Measurements from ENCODE around the gene TIMM44. TPM values are rescaled to one million over a fixed set of nuclear protein-coding genes. Genes with fewer than 3 reads are reported as not detected.

TIMM44 gene
- total RNA-seq, 1 donor from 2014 or later = 79.2 TPM

DNA sequence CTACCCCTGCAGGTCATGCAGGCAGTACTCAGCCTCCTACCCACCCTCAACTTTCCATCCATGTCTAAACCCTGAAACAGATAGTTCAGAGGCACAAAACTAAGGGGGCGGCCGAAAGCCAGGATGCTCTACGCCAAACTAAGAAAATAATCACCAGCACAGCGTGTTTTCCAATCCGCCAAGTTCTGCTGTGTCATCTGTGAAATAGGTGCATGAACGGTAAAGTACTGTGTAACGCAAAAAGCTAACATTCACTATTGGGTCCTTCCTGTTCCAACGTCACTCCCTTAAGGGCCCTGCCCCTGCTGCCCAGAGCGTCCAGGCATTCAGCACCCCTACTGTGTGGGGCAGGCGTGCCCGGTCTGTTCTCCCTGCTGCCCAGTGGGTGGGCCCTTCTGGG, 12.2 kb upstream of the TIMM44 start:
- DNase-seq (ENCODE audit: low spot score) = no peak
- no peak overlapping the region for H3K27ac Mint-ChIP-seq
- no peaks in the 10 kb centered on the region for H3K4me1 Mint-ChIP-seq (ENCODE audit: low read depth)
- intact Hi-C loops (cut with micrococcal nuclease) = no loop called here
- H3K27me3 Mint-ChIP-seq (ENCODE audit: low read depth) = no peaks in the 10 kb centered on the region
- H3K4me3 Mint-ChIP-seq (ENCODE audit: low read depth) = no peak overlapping the region
- no peaks in the 10 kb centered on the region for H3K9me3 Mint-ChIP-seq
- H3K36me3 Mint-ChIP-seq (ENCODE audit: low read depth) = peaks cover 14% of the 10 kb centered on the region

DNA sequence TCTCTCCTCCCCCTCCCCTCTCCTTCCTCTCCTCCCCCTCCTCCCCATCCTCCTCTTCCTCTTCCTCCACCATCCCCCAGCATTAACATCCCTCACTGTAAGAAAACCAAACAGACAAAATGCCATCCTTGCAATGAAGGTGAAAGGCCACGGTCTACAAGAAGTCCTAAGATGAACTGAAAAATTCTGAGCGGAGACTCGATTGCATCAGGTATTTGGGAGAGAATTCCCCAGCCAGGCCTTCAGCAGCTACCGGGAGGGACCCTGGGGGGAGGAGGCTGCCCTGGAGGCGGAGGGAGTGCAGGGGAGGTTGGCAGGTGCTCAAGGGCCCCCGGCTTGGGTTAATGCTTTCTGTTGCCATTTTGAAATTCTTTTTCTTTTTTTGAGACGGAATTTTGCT, 10.1 kb upstream of the TIMM44 start:
- no peaks in the 10 kb centered on the region for H3K9me3 Mint-ChIP-seq
- H3K27ac Mint-ChIP-seq = no peak overlapping the region
- H3K4me3 Mint-ChIP-seq (ENCODE audit: low read depth) = no peak overlapping the region
- intact Hi-C loops (cut with micrococcal nuclease) = no loop called here
- peaks cover 9% of the 10 kb centered on the region for H3K36me3 Mint-ChIP-seq (ENCODE audit: low read depth)
- H3K4me1 Mint-ChIP-seq (ENCODE audit: low read depth) = no peaks in the 10 kb centered on the region
- no peak for DNase-seq (ENCODE audit: low spot score)
- H3K27me3 Mint-ChIP-seq (ENCODE audit: low read depth) = no peaks in the 10 kb centered on the region

DNA sequence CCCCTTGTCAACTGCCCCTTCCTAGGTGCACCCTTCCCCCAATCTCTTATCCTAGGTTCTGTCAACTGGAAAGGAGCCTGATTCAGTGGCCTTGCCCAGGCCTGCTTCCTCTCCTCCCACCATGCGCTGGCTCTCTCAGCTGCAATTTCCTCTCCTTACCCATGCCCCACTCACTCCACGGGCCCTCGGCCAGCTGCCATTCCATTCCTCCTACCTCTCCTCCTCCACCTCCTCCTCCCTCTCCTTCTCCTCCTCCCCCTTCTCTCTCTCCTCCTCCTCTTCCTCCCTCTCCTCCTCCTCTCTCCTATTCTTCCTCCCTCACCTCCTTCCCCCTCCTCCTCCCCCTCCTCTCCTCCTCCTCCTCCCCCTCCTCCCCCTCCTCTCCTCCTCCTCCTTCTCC, 9.6 kb upstream of the TIMM44 start:
- no peak for DNase-seq (ENCODE audit: low spot score)
- Mint-ChIP-seq H3K27ac (no peak overlapping the region), H3K9me3 (no peaks in the 10 kb centered on the region), H3K36me3 (ENCODE audit: low read depth) (peaks cover 9% of the 10 kb centered on the region), H3K4me3 (ENCODE audit: low read depth) (no peak overlapping the region), H3K4me1 (ENCODE audit: low read depth) (no peaks in the 10 kb centered on the region), H3K27me3 (ENCODE audit: low read depth) (no peaks in the 10 kb centered on the region)
- intact Hi-C loops (cut with micrococcal nuclease) = no loop called here

- no peak overlapping the region for H3K27ac Mint-ChIP-seq
- no peaks in the 10 kb centered on the region for H3K36me3 Mint-ChIP-seq (ENCODE audit: low read depth)
- DNase-seq (ENCODE audit: low spot score) = no peak
- no peaks in the 10 kb centered on the region for H3K27me3 Mint-ChIP-seq (ENCODE audit: low read depth)
- intact Hi-C loops (cut with micrococcal nuclease) = loop anchor here (10.0 kb wide), 1 partner anchor 307 kb away; no protein-coding TSS in a partner anchor
- H3K9me3 Mint-ChIP-seq = no peaks in the 10 kb centered on the region
- no peak overlapping the region for H3K4me3 Mint-ChIP-seq (ENCODE audit: low read depth)
- peaks cover 6% of the 10 kb centered on the region for H3K4me1 Mint-ChIP-seq (ENCODE audit: low read depth)
Observed at GRCh38 chr19:7947939-7948338, 4.5 kb upstream of the TIMM44 start.

- peaks cover 14% of the 10 kb centered on the region for H3K36me3 Mint-ChIP-seq (ENCODE audit: low read depth)
- H3K27ac Mint-ChIP-seq = peak overlapping the region; percentile 93
- H3K4me3 Mint-ChIP-seq (ENCODE audit: low read depth) = peak overlapping the region; percentile 84
- intact Hi-C loops (cut with micrococcal nuclease) = loop anchor here (10.0 kb wide), 1 partner anchor 311 kb away; no protein-coding TSS in a partner anchor
- no peaks in the 10 kb centered on the region for H3K27me3 Mint-ChIP-seq (ENCODE audit: low read depth)
- H3K4me1 Mint-ChIP-seq (ENCODE audit: low read depth) = peaks cover 15% of the 10 kb centered on the region
- H3K9me3 Mint-ChIP-seq = no peaks in the 10 kb centered on the region
- DNase-seq (ENCODE audit: low spot score) = peak; percentile 79
Observed at GRCh38 chr19:7944177-7944761, 803 bp upstream of the TIMM44 start.

GRCh38 chr19:7942981-7943443, 454 bp downstream of the TIMM44 start:
- H3K9me3 Mint-ChIP-seq = no peaks in the 10 kb centered on the region
- peaks cover 15% of the 10 kb centered on the region for H3K4me1 Mint-ChIP-seq (ENCODE audit: low read depth)
- no peaks in the 10 kb centered on the region for H3K27me3 Mint-ChIP-seq (ENCODE audit: low read depth)
- H3K36me3 Mint-ChIP-seq (ENCODE audit: low read depth) = peaks cover 19% of the 10 kb centered on the region
- H3K4me3 Mint-ChIP-seq (ENCODE audit: low read depth) = peak overlapping the region; percentile 84
- H3K27ac Mint-ChIP-seq = peak overlapping the region; percentile 93
- no peak for DNase-seq (ENCODE audit: low spot score)
- intact Hi-C loops (cut with micrococcal nuclease) = loop anchor here (1.0 to 10.0 kb wide), 3 partner anchors 23 to 312 kb away; partner anchors contain the start of gene SNAPC2

DNA sequence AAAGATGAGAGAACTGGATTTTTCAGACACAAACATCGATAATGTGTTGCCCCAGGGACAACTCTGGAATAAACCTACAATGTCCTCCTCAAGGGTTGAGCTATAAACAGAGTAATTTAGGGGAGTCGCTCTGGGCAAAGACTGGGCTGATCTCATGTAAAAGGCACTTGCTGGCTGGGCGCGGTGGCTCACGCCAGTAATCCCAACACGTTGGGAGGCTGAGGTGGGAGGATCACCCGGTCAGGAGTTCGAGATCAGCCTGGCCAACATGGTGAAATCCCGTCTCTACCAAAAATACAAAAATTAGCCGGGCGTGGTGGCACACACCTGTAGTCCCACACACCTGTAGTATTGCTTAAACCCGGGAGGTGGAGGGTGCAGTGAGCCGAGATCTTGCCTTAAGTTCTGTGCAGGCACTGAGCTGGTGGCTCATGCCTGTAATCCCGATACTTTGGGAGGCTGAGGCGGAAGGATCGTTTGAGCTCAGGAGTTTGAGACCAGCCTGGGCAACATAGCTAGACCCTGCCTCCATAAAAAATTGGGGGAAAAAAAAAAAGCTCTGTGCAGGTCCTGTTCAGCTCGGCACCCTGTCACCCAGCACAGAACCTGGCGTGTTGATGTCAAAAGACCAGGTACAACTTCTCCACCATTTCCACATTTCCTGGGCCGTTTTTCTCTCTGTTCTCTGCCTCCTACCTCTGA, 1.4 kb downstream of the TIMM44 start:
- Mint-ChIP-seq H3K36me3 (ENCODE audit: low read depth) (peaks cover 19% of the 10 kb centered on the region), H3K9me3 (no peaks in the 10 kb centered on the region), H3K4me3 (ENCODE audit: low read depth) (peak overlapping the region; percentile 84), H3K27me3 (ENCODE audit: low read depth) (no peaks in the 10 kb centered on the region), H3K4me1 (ENCODE audit: low read depth) (peaks cover 15% of the 10 kb centered on the region), H3K27ac (no peak overlapping the region)
- no peak for DNase-seq (ENCODE audit: low spot score)
- intact Hi-C loops (cut with micrococcal nuclease) = loop anchor here (10.0 kb wide), 1 partner anchor 313 kb away; no protein-coding TSS in a partner anchor

- H3K27me3 Mint-ChIP-seq (ENCODE audit: low read depth) = no peaks in the 10 kb centered on the region
- no peak for DNase-seq (ENCODE audit: low spot score)
Observed at GRCh38 chr19:7940841-7941240, 2.6 kb downstream of the TIMM44 start.

DNA sequence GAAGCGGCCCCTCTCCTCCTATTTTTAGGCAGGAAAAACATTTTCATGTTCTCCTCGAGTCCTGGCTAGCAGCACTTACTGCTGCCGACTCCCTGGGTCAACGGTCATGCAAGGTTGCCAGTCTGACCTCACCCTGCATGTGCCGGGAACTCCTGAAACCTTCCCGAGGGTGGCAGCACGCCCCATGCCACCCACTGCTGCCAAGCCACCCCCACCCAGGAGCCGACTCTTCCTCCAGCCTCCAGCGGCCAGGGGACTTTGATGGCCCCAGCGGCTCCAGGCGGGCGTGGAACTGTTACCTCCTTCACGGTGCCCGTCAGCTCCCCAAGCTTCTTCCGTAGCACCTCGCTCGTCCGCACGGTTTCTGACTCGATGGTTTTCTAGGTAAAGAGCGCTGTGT, 8.7 kb downstream of the TIMM44 start:
- H3K9me3 Mint-ChIP-seq = no peaks in the 10 kb centered on the region
- H3K27me3 Mint-ChIP-seq (ENCODE audit: low read depth) = no peaks in the 10 kb centered on the region
- no peaks in the 10 kb centered on the region for H3K4me1 Mint-ChIP-seq (ENCODE audit: low read depth)
- no peak overlapping the region for H3K27ac Mint-ChIP-seq
- DNase-seq (ENCODE audit: low spot score) = no peak
- H3K4me3 Mint-ChIP-seq (ENCODE audit: low read depth) = no peak overlapping the region
- intact Hi-C loops (cut with micrococcal nuclease) = no loop called here
- peaks cover 45% of the 10 kb centered on the region for H3K36me3 Mint-ChIP-seq (ENCODE audit: low read depth)

More at GRCh38 chr19:7940841-7941240, 2.6 kb downstream of the TIMM44 start:
- Mint-ChIP-seq H3K4me3 (ENCODE audit: low read depth) (peak overlapping the region; percentile 47), H3K9me3 (no peaks in the 10 kb centered on the region), H3K27ac (peak overlapping the region; percentile 43), H3K4me1 (ENCODE audit: low read depth) (peaks cover 15% of the 10 kb centered on the region), H3K36me3 (ENCODE audit: low read depth) (peaks cover 26% of the 10 kb centered on the region)
- intact Hi-C loops (cut with micrococcal nuclease) = loop anchor here (10.0 kb wide), 1 partner anchor 314 kb away; no protein-coding TSS in a partner anchor

DNA sequence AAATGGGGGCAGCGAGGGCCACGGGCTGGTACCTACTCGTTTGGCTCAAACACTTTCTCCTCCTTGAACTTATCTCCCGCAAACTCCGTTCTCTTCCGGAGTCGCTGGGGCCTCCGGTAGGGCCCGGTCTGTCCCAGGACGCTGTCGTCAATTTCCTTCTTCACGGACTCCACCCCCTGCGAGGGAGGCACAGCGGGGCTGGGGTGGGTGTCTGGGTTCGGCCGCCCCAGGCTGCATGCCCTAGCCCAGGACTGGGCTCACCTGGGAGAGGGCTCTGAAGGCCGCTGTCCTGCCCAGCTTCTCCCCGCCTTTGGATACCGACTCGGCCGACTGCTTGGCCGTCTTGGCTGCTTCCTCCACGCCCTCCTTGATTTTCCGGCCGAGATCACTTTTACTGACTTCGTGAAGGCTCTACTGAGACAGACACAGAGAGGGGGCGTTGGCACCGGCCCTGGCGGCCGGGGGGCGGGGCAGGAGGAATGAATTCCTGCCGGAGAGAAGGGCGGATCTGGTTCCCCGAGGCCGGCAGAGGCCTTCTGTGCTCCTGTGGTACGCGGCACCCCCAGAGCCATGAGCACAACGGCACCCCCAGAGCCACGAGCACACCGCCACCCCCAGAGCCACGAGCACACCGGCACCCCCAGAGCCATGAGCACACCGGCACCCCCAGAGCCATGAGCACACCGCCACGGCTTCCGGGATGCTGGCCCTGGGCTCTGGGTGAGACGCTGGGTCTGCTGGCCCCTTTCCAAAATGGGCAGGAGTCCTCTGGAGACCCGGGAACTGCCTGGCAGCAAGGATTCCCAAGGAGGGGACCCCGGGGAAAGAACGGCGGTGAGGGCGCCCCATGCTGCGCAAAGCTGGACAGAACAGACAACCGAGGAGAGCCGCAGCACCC, 9.4 kb downstream of the TIMM44 start:
- Mint-ChIP-seq H3K4me3 (ENCODE audit: low read depth) (no peak overlapping the region), H3K4me1 (ENCODE audit: low read depth) (peaks cover 3% of the 10 kb centered on the region), H3K27me3 (ENCODE audit: low read depth) (no peaks in the 10 kb centered on the region), H3K9me3 (no peaks in the 10 kb centered on the region), H3K36me3 (ENCODE audit: low read depth) (peaks cover 44% of the 10 kb centered on the region), H3K27ac (no peak overlapping the region)
- intact Hi-C loops (cut with micrococcal nuclease) = no loop called here
- no peak for DNase-seq (ENCODE audit: low spot score)

DNA sequence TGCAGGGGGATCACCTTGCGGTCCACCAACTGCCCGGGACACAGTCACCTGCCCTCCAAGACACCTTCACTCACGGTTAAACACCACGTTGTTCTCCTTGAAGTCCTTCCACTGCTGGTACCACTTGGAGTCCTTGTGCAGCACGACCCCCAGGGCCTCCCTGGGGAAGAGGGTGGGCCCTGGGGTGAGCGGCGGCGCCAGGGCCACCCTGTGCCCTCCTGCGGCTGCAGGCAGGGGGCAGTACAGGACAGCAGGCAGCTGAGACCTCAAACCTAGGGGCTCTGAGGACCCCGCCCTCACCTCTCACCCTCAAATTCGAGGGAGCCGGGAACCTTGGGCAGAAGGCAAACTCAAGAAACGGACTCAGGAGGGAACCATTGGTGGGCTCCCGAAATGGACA, 10.1 kb downstream of the TIMM44 start:
- H3K27me3 Mint-ChIP-seq (ENCODE audit: low read depth) = no peaks in the 10 kb centered on the region
- H3K4me1 Mint-ChIP-seq (ENCODE audit: low read depth) = peaks cover 6% of the 10 kb centered on the region
- H3K4me3 Mint-ChIP-seq (ENCODE audit: low read depth) = no peak overlapping the region
- H3K9me3 Mint-ChIP-seq = no peaks in the 10 kb centered on the region
- intact Hi-C loops (cut with micrococcal nuclease) = no loop called here
- H3K36me3 Mint-ChIP-seq (ENCODE audit: low read depth) = peaks cover 43% of the 10 kb centered on the region
- no peak overlapping the region for H3K27ac Mint-ChIP-seq
- no peak for DNase-seq (ENCODE audit: low spot score)

DNA sequence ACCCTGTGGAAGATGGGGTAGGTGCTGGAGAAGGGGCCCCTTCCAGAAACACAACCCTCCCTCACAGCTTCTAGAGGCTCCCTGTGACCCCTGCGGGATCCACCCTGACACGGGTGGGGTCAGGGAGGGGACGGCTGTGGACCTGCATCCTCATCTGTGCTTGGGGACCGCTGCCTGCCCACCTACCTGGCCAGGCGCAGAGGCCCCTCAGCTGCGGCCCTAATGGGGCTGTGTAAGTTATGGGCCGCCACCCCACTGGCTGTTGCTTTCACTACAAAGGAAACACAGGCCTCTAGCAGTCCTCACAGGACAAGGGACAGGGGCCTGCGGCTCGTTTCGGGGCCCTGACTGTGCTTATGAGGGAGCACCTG, 10.6 kb downstream of the TIMM44 start:
- intact Hi-C loops (cut with micrococcal nuclease) = no loop called here
- H3K4me3 Mint-ChIP-seq (ENCODE audit: low read depth) = no peak overlapping the region
- H3K4me1 Mint-ChIP-seq (ENCODE audit: low read depth) = peaks cover 9% of the 10 kb centered on the region
- no peaks in the 10 kb centered on the region for H3K27me3 Mint-ChIP-seq (ENCODE audit: low read depth)
- DNase-seq (ENCODE audit: low spot score) = no peak
- peaks cover 46% of the 10 kb centered on the region for H3K36me3 Mint-ChIP-seq (ENCODE audit: low read depth)
- no peak overlapping the region for H3K27ac Mint-ChIP-seq
- H3K9me3 Mint-ChIP-seq = no peaks in the 10 kb centered on the region

Data from activated T-helper 2 cell treated with anti-CD3 and anti-CD28 coated beads, Interferon-gamma antibody, Interleukin-2, Interleukin-4, amounts not matched to agents 10 μg/mL and 5 μg/mL and 100 μg/mL, durations not matched to agents 14 hours and 24 hours and 36 hours (primary cell).